ENCODE data around the gene TTC22.
"Not testable (repeated sequence)": the region's sequence is repeated elsewhere in the genome, so short reads cannot be mapped to it uniquely, and the experiment has no call there.

TTC22 gene

DNA sequence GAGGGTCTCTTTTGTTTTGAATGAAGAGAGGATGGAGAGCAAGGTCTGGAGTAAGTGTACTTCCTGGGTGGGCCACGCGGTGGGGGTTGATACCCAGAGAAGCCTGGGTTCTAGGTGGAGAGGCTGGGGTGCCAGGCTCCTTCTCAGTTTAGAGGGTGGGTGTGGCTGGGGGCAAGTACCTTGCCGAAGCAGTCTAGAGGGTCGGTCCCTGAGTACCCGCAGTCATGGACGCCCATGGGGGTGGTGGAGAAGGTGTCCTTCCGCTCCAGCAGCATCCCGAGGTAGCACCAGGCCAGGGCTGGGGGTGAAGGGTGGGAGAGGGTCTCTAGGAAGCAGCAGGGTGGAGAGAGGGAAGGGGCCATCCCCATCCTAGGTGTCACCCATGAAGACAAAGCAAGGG is 14.3 kb downstream of the TTC22 start:
- no peak for DNase-seq (ENCODE audit: low spot score)

DNA sequence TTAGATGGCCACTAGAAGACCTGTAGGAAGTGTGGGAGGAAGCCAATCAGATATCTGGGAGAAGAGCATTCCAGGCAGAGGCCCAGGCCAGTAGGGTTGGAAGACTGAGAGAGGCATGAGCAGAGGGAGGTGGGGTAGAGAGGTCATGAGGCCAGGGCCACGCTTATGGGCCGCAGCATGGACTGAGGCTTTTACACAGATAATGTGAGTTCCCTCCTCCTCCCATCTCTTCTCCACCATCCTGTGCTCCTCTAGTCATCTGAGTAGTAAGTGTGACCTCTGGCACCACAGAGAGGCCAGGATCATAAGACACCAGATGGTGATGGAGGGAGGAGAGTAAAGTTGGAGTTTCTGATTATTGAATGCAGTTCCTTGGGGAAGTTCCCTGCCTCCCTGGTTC is 17.1 kb downstream of the TTC22 start:
- DNase-seq (ENCODE audit: low spot score) = no peak

DNA sequence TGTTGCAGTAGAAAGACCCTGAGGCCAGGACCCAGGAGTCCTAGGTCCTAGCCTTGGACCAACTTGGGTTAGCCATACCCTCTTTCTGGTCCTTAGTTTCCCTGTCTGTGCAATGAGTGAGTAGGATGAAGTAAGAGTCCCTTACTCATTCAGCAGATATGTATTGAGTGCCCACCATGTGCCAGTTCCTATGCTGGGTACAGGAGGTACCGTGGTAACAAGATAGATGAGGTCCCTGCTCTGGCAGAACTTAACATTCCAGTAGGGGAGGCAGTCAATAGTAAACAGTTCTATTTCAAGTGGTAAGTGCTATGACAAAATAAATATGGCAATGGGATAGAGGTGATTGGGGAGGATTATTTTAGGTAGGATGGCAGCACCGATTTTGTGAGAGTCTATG is 18.5 kb downstream of the TTC22 start:
- DNase-seq (ENCODE audit: low spot score) = no peak

DNA sequence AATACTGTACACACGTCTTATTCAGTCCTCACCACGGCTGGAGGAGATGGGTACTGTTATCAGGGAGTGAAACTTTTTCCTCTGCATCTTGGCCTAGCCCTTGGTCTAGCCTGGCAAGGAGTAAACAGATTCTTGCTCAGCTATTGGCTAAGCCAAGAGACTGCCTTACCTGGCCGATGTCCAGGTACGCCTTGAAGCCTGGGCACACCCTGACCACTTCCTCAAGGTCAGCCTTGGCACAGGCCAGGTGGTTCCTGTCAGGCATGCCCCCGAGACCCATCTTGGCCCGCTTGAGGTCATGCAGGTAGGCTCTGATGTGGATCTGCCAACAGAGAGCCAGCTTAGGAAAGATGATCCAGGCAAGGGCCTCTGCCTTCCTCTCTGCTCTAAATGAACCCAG is 19.0 kb downstream of the TTC22 start:
- DNase-seq (ENCODE audit: low spot score) = no peak

- DNase-seq (ENCODE audit: low spot score) = no peak
Observed at GRCh38 chr1:54781023-54781723, 19.9 kb downstream of the TTC22 start.

- DNase-seq (ENCODE audit: low spot score) = peak; percentile 17
Observed at GRCh38 chr1:54777431-54777830, 23.7 kb downstream of the TTC22 start.

DNA sequence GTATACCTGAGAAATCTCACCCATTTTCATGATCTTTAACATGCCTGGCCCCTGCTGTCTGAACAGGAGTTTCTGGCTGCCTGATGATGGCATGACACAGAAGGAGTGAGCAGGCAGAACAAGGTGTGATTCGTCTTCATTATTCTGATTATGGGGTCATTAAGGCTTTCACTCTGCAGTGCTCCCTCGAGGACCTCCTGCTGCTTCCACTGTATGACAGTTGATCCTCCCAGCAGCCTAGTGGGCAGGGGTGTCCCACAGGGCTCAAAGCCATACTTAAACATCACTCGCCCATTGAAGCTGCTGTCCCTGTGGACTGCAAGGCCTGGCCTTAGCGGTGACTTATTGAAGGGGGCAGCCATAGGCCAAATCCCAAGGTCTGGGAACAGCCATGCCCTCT is 24.1 kb downstream of the TTC22 start:
- DNase-seq (ENCODE audit: low spot score) = no peak

DNA sequence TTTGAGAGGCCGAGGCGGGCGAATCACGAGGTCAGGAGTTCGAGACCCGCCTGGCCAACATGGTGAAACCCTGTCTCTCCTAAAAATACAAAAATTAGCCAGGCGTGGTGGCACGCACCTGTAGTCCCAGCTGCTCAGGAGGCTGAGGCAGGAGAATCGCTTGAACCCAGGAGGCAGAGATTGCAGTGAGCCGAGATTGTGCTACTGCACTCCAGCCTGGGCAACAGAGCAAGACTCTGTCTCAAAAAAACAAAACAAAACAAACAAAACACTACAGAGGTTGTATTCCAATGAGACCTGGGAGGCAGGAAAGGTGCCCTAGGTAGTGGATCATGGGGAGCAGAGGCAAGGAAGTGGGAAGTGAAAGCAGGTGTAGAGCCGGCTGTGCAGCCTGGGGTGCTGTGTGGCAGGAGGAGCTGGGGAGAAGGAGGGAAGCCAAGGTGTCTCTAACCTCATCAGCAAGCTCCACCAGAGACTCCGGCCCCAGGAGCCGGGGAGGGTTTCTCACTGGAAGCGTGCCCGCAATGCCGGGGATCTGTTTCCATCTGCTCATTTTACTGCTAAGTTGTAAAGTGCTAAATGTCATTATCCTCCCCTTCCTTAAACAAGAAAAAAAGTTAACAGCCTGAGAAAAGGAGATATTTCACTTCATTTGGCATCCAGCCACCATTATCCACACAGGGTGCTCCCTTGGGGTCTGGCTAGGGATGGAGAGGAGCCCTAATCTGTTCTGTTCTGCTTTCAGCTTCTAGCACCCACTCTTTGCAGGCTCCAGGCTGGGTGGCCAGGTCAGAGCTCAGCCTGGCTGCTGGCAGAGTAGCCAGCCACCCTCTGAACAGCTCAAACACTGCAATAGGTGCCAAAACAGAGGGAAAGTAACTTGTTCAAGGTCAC is 25.0 kb downstream of the TTC22 start:
- DNase-seq (ENCODE audit: low spot score) = not testable (repeated sequence)

- peak; percentile 17 for DNase-seq (ENCODE audit: low spot score)
Observed at GRCh38 chr1:54774820-54775498, 26.2 kb downstream of the TTC22 start.

DNA sequence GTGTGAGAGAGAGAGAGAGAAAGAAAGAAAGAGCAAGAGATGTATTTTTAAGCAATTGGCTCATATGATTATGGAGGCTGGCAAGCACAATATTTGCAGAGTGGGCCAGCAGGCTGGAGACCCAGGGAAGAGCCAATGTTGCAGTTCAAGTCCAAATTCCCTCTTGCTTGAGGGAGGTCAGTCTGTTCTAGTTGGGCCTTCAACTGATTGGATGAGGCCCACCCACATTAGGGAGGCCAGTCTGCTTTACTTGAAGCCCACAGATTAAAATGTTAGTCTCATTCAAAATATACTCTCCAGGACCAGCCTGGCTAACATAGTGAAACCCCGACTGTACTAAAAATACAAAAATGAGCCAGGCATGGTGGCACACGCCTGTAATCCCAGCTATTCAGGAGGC is 28.2 kb downstream of the TTC22 start:
- no peak for DNase-seq (ENCODE audit: low spot score)

DNA sequence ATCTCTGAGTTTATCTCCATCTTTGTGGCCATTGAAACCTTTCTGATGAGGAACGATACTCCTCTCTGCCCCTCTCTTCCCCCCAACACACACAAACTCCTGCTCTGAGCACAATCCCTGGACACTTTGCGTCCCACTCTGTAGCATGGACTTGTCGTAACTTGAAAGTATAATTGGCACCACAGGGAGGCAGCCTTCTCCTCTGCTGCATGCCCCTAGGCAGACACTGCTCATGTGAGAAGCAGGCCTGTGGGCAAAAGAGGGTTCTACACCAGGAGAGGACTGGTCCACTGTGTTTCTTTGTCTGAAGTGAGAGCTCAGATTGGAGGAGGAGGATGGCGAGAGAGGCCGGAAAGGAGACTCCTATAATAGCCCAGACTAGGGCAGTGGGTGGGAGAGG is 33.0 kb downstream of the TTC22 start:
- DNase-seq (ENCODE audit: low spot score) = no peak

GRCh38 chr1:54767526-54767925 is 33.6 kb downstream of the TTC22 start:
- no peak for DNase-seq (ENCODE audit: low spot score)

DNA sequence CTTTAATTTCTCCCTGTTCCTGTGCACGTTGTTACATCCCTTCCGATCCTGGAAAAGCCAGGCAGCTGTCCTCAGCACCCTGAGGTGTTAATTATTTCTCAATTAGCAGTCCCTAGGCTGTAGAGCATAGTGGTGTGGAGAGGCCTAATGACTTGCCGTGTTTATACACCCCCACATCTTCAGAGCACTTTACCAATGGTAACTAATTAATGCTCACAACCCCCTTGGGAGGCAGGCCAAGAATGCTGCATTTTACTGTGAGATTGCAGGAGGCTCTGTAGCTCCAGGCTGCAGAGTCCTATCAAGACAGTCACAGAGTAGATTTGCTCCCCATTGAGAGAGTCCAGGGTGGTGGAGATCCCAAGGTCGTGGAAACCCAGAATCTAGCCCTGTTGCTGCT is 34.4 kb downstream of the TTC22 start:
- DNase-seq (ENCODE audit: low spot score) = no peak

- DNase-seq (ENCODE audit: low spot score) = no peak
Observed at GRCh38 chr1:54764922-54765561, 36.1 kb downstream of the TTC22 start.

DNA sequence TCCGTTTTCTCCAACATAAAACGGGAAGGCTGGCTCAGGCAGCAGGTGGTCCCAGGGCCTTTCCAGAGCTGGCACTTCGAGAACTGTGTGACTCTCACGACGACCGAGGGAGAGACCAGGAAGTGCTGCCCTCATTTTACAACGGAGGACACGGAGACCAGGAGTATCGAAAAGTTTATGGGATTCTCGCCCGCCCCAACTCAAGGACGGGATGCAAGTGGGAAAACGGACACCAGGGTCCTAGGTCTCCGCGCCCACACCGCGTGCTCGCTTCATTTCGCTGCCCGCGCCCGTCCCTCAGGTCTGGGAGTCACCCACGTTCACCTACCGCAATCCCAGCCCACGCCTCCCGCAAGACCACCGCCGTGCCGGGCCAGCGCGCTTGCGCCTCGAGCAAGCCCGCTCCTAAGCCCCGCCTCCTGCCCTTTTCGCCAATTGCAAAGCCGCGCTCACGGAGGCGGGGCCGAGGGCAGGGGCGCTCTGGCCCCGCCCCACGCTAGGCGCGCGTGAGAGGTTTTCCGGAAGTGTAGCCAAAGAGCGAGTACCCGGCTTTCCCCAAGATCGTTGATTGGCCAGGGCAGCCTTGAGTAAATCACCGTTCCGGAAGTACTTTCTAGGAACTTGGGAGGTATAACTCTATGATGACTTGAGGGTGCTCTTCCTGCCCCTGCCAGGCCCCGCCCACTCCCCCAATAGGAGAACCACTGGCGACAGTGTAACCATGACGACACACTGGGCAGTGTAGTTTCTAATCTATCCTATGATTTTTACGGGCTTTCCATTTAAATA is 36.8 kb downstream of the TTC22 start, which contains the start of gene PARS2:
Gene PARS2 (minus strand): TSS at position 391 of the 789 bp plus-strand sequence. CDS start 5,362 bp downstream, outside the sequence.
- peak; percentile 98 for DNase-seq (ENCODE audit: low spot score)

GRCh38 chr1:54763816-54764132 is 37.3 kb downstream of the TTC22 start:
- DNase-seq (ENCODE audit: low spot score) = peak; percentile 9

DNA sequence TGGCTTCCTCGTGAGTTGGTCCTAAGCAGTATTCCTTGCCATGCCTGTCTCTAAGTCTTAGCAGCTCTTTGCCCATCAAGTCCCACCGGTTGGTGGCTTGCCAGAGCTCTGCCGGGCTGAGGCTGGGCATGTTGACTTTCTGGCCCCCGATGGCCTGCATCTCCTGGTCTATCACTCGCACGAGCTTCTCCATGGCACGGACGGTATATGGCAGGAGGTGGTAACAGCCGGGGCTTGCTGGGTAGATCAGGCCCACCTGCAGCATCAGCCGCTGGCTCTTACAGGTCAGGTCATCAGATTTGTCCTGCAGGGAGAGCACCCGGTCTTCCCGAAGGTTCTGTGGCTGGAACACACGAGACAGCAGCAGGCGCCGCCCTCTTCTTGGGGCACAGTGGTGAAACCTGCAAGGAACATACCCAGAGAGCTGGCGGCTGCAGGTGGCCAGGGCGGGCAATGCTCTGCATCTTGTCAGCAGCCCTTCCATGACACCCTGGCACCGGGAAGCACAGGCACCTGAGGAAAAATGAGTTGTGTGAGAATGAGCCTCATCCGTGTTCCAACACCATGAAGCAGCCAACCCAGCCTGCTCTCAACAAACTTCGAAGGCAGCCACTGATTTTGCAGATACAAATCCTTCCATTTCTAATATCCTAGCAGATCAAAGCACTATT is 42.3 kb downstream of the TTC22 start:
- no peak for DNase-seq (ENCODE audit: low spot score)

DNA sequence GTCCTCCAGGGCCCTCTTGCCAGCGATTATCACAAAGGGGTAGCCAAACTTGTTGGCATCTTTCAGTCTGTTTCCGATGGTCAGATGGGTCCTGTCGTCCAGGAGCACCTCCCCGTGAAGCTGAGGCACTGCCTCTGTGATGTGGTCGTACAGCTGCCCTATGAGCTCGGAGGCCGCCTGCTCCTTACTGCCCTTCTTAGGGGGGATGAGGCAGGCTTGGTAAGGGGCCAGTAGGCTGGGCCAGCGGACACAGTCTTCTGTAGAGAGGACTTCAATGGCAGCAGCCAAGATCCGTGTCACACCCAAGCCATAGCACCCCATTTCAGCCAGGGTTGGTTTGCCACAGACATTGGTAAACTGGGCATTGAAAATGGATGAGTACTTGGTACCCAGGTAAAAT is 43.3 kb downstream of the TTC22 start:
- DNase-seq (ENCODE audit: low spot score) = no peak

- DNase-seq (ENCODE audit: low spot score) = no peak
Observed at GRCh38 chr1:54754486-54755285, 46.4 kb downstream of the TTC22 start.

DNA sequence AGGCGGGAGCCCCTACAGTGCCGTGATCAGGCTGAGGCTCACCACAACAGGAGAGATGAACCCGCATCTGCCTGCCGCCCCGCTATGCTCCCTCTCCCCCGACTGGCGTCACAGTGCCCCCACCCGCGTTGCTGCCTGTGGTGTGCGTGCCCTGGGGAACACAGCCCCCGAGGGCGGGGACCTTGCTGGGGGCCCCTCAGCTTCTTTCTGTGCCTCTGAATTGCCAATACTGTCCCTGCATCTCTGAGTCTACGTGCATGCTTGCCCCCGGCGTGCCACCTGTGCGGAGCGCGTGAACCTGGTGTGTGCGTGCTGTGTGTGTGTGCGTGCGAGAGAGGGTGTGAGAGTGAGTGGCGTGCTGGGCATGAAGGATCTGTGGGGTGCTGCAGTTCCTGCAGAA is 47.1 kb downstream of the TTC22 start:
- DNase-seq (ENCODE audit: low spot score) = no peak

All from COLO829 (cell line).